Activated B cell treated with CpG ODN at 0.5 μM for 24 hours (primary cell): ENCODE results near the gene SCGN. TPM values are rescaled to one million over a fixed set of nuclear protein-coding genes. Genes with fewer than 3 reads are reported as not detected.

ENCODE experiments used
- ATAC-seq: fragments of 200-7000 bp; cut with Tn5 transposase; one replicate; pipeline ENCODE4 v1.10.0; 2021; ENCODE audit warnings: low read depth, mild to moderate bottlenecking, moderate library complexity
- CTCF ChIA-PET: fragments of 350-600 bp; sonication (Branson Sonifier 250); formaldehyde crosslinking; loops from one replicate; lab custom pipeline; 2021; ENCODE audit warnings: antibody characterized with exemption; lab: Charles Lee
- POLR2A ChIA-PET: fragments of 350-600 bp; sonication (Branson Sonifier 250); formaldehyde crosslinking; loops from one replicate; lab custom pipeline; 2021; ENCODE audit warnings: antibody characterized with exemption; lab: Charles Lee
- DNase-seq: peaks from one replicate; pipeline ENCODE4 v3.0.0; 2022
- H3K27ac Mint-ChIP-seq: one replicate; pipeline ENCODE4 v1.8.0; 2020; ENCODE audit warnings: mixed read lengths
- H3K27me3 Mint-ChIP-seq: one replicate; pipeline ENCODE4 v1.8.0; 2021; ENCODE audit warnings: mixed read lengths
- H3K36me3 Mint-ChIP-seq: one replicate; pipeline ENCODE4 v1.8.0; 2021; ENCODE audit warnings: low read depth, mixed read lengths
- H3K4me1 Mint-ChIP-seq: one replicate; pipeline ENCODE4 v1.8.0; 2021; ENCODE audit warnings: mixed read lengths
- H3K4me3 Mint-ChIP-seq: one replicate; pipeline ENCODE4 v1.8.0; 2020; ENCODE audit warnings: mild to moderate bottlenecking, mixed read lengths
- H3K9me3 Mint-ChIP-seq: one replicate; pipeline ENCODE4 v1.8.0; 2020; ENCODE audit warnings: mixed read lengths
- intact Hi-C: fragments of 100-400 bp; cut with micrococcal nuclease; formaldehyde crosslinking; loops from one replicate; pipeline ENCODE4 v1.15.1; 2024
- total RNA-seq: library from RNA; stranded (reverse); gene quantifications from 2 replicates; pipeline ENCODE4 v1.2.3, GENCODE V29; 2022
- TF ChIP-seq, protein P1 (sequence below): fragments of 200-600 bp; IDR thresholded peaks from one replicate; pipeline ENCODE4 v1.8.0; 2022; ENCODE audit warnings: antibody characterized with exemption, mild to moderate bottlenecking

Gene SCGN
- total RNA-seq, 1 donor from 2014 or later: not detected

DNA sequence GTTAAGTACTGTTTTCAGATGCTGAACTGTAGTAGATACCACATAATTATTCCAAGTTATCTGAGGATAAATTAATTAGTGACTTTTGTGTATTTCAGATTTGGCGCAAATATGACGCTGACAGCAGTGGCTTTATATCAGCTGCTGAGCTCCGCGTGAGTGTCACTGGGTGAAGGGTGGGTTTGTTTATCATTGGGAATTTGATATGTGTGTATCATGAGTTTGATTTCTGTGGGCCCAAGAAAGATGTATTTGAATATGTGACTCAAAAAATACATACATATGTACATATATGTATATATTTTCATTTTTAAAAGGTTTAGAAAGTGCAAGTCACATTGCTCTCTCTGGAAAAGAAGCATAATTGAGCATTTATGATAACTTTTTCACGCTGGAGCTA is 17.4 kb downstream of the SCGN start:
- POLR2A ChIA-PET: no interaction called here
- H3K9me3 Mint-ChIP-seq: no peaks in the 10 kb centered on the region
- DNase-seq (no peak), ATAC-seq (no peak)
- CTCF ChIA-PET: no interaction called here
- TF ChIP-seq, protein P1, sequence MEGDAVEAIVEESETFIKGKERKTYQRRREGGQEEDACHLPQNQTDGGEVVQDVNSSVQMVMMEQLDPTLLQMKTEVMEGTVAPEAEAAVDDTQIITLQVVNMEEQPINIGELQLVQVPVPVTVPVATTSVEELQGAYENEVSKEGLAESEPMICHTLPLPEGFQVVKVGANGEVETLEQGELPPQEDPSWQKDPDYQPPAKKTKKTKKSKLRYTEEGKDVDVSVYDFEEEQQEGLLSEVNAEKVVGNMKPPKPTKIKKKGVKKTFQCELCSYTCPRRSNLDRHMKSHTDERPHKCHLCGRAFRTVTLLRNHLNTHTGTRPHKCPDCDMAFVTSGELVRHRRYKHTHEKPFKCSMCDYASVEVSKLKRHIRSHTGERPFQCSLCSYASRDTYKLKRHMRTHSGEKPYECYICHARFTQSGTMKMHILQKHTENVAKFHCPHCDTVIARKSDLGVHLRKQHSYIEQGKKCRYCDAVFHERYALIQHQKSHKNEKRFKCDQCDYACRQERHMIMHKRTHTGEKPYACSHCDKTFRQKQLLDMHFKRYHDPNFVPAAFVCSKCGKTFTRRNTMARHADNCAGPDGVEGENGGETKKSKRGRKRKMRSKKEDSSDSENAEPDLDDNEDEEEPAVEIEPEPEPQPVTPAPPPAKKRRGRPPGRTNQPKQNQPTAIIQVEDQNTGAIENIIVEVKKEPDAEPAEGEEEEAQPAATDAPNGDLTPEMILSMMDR: no peak
- peaks cover 18% of the 10 kb centered on the region for H3K27me3 Mint-ChIP-seq
- H3K4me3 Mint-ChIP-seq: no peak overlapping the region
- intact Hi-C loops: no loop called here
- H3K36me3 Mint-ChIP-seq: no peaks in the 10 kb centered on the region
- no peak overlapping the region for H3K27ac Mint-ChIP-seq
- H3K4me1 Mint-ChIP-seq: no peaks in the 10 kb centered on the region

DNA sequence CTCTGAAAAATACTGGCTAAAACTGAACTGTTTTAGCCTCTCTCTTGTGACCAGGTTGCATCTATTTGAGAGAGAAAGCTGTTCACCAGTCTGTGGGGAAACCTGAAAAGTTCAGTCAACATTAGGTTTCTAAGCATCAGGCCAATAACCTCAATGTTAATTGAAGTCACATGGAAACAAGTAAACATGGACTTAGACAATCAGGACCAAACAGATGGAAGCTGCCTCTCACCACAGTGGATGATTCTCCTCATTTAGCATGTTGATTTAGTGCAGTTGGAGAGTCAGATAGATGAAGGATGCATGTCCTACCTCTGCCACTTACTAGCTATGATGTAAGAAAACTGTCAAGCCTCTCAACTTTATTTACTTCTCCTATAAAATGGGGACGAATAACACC is 18.2 kb downstream of the SCGN start:
- ATAC-seq (no peak), DNase-seq (no peak)
- intact Hi-C loops: no loop called here
- Mint-ChIP-seq H3K4me3 (no peak overlapping the region), H3K9me3 (no peaks in the 10 kb centered on the region), H3K27ac (no peak overlapping the region), H3K27me3 (peaks cover 16% of the 10 kb centered on the region), H3K36me3 (no peaks in the 10 kb centered on the region), H3K4me1 (no peaks in the 10 kb centered on the region)
- TF ChIP-seq, protein P1: no peak
- POLR2A ChIA-PET: no interaction called here
- CTCF ChIA-PET: interaction anchor here (0.7 kb wide), 1 partner anchor 48 kb away, joined by 3 read pairs; no protein-coding TSS in a partner anchor

DNA sequence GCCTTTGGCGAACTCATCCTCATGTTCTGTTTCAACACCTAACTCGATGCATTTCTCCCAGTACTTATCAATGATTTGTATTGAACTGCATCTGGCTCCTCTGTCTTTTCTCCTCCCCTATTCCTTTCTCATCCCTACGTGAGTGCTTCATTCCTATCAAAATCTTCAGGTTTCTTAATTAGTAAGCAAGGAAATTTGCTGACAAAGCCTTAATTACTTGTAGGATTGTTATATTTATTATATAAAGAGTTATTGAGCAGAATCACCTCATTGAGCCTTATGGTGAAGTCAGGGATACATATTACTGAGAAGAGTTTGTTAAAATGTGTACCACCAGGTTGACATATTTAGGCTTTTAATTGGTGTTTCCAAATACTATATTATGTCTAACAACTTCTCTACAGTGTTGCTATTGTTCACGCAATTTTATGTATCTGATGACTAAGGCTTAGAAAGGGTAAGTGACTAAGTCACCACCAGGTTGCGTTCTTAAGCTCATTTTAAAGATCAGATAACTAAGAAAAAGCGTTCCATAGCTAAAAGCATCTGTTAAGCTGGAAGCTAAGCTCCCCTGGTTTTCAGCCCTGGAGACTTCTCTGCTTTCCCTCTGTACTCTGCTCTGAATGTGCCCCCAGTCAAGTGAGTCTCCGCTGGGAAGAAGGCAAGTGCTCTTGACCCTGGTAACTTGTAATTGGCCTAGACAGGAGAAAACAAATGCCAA is 18.9 kb downstream of the SCGN start:
- DNase-seq (no peak), ATAC-seq (no peak)
- Mint-ChIP-seq H3K27me3 (peaks cover 13% of the 10 kb centered on the region), H3K27ac (no peak overlapping the region), H3K4me1 (no peaks in the 10 kb centered on the region), H3K36me3 (no peaks in the 10 kb centered on the region), H3K4me3 (no peak overlapping the region), H3K9me3 (no peaks in the 10 kb centered on the region)
- intact Hi-C loops: no loop called here
- TF ChIP-seq, protein P1: no peak
- POLR2A ChIA-PET: no interaction called here
- CTCF ChIA-PET: interaction anchor here (0.7 kb wide), 1 partner anchor 47 kb away, joined by 3 read pairs; no protein-coding TSS in a partner anchor

DNA sequence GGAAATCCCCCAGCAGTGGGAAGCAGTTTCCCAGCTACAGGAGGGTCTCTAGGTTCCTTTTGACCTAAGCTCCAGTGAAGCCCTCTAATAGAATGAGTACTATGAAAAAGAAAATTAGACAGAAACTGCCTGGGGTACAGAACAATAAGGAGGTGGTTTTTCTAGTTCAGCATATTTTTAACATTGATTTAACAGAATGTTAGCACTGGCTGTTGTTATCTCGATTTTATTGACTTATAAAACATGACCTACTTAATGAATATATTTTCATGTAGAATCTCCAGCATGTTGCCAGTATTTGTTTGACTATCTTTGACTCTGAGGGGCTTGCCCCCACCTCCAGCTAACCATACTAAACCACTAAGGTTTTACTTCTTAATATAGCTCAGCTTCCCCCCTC is 19.6 kb downstream of the SCGN start:
- POLR2A ChIA-PET: no interaction called here
- no peak for DNase-seq
- H3K4me3 Mint-ChIP-seq: no peak overlapping the region
- intact Hi-C loops: no loop called here
- H3K27me3 Mint-ChIP-seq: peaks cover 13% of the 10 kb centered on the region
- H3K36me3 Mint-ChIP-seq: no peaks in the 10 kb centered on the region
- H3K4me1 Mint-ChIP-seq: no peaks in the 10 kb centered on the region
- TF ChIP-seq, protein P1: no peak
- CTCF ChIA-PET: no interaction called here
- ATAC-seq: no peak
- H3K27ac Mint-ChIP-seq: no peak overlapping the region
- no peaks in the 10 kb centered on the region for H3K9me3 Mint-ChIP-seq

DNA sequence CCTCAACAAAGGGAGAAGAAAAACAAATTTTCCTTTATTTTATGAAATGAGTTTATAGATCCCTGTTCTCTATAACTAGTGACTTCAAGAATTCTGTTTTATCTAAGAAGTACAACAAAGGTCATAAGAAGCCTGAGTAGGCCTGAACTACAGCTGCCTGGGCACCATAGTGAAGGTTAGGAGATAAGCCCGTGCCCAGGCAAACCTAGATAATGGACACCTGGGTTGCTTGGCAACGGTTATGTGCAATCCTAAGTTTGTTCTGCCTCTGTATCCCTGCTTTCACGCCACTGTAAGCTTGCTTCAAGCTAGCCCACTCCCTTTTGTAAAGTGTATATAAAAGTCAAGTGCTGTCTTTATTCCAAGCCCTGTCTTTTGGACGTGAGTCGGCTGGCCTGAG is 23.2 kb downstream of the SCGN start:
- H3K27me3 Mint-ChIP-seq: peaks cover 14% of the 10 kb centered on the region
- TF ChIP-seq, protein P1: no peak
- no peaks in the 10 kb centered on the region for H3K36me3 Mint-ChIP-seq
- intact Hi-C loops: no loop called here
- H3K4me1 Mint-ChIP-seq: no peaks in the 10 kb centered on the region
- CTCF ChIA-PET: no interaction called here
- POLR2A ChIA-PET: no interaction called here
- no peaks in the 10 kb centered on the region for H3K9me3 Mint-ChIP-seq
- ATAC-seq: no peak
- H3K27ac Mint-ChIP-seq: no peak overlapping the region
- DNase-seq: no peak
- no peak overlapping the region for H3K4me3 Mint-ChIP-seq
